Mucosa of rectum (tissue), 2 donors: Measurements from ENCODE around the gene TRIM62.

Source experiments
- H3K27ac ChIP-seq, 2 donors: one replicate each; pipeline ENCODE4 v1.7.0; 2013; ENCODE audit warnings: inconsistent platforms in 2 of 2, low read depth in 2 of 2, low read length in 2 of 2
- H3K27me3 ChIP-seq, 2 donors: one replicate each; pipeline ENCODE4 v1.7.0; 2013; ENCODE audit warnings: low read length in 2 of 2; ENCODE audit not compliant: control insufficient read depth in 2 of 2, insufficient read depth in 2 of 2
- H3K36me3 ChIP-seq, 2 donors: one replicate each; pipeline ENCODE4 v1.7.0; 2013; ENCODE audit warnings: low read length in 2 of 2; ENCODE audit not compliant: control insufficient read depth in 2 of 2, insufficient read depth in 2 of 2
- H3K4me1 ChIP-seq, 2 donors: one replicate each; pipeline ENCODE4 v1.7.0; 2013; ENCODE audit warnings: low read length in 2 of 2, mild to moderate bottlenecking in 1 of 2; ENCODE audit not compliant: control insufficient read depth in 2 of 2, insufficient read depth in 2 of 2
- H3K4me3 ChIP-seq, 2 donors: one replicate each; pipeline ENCODE4 v1.7.0; 2013; ENCODE audit warnings: low read length in 2 of 2
- H3K9ac ChIP-seq, 2 donors: one replicate each; pipeline ENCODE4 v1.7.0; 2013; ENCODE audit warnings: low read length in 2 of 2, low read depth in 1 of 2, mild to moderate bottlenecking in 1 of 2
- H3K9me3 ChIP-seq, 2 donors: one replicate each; pipeline ENCODE4 v1.7.0; 2013; ENCODE audit warnings: low read length in 2 of 2; ENCODE audit not compliant: control insufficient read depth in 2 of 2
- donor health status: healthy.
- donor health status: Normal muscosa, but diverticular disease.

TRIM62 gene

GRCh38 chr1:33149453-33150190 is 32.2 kb downstream of the TRIM62 start:
- Histone ChIP-seq H3K9ac (no peak overlapping the region), H3K36me3 (peaks cover 12 to 13% of the 10 kb centered on the region in 2 donors), H3K4me1 (no peaks in the 10 kb centered on the region), H3K27me3 (no peaks in the 10 kb centered on the region), H3K4me3 (no peak overlapping the region), H3K9me3 (no peaks in the 10 kb centered on the region), H3K27ac (no peak overlapping the region)

DNA sequence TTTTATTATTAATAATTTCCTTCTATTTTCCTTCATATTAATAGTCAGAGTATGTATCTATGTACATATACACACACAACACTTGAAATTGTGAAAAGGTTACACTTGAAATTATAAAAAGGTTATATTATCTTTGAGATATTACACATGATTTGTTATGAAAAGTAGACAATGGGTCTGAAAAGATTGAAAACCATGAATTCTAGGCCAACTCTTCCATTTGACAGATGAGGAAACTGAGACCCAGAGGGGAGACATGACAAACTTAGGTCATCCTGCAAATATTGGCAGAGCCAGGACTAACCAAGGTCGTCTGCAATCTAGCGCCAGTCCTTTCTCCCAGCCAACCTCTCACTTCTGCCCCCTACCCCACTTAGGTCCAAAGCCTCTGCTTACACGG is 33.2 kb downstream of the TRIM62 start:
- H3K9ac ChIP-seq = no peak overlapping the region
- H3K4me3 ChIP-seq = no peak overlapping the region
- no peaks in the 10 kb centered on the region for H3K9me3 ChIP-seq
- H3K27ac ChIP-seq = no peak overlapping the region
- H3K27me3 ChIP-seq = no peaks in the 10 kb centered on the region
- peaks cover 12 to 13% of the 10 kb centered on the region in 2 donors for H3K36me3 ChIP-seq
- no peaks in the 10 kb centered on the region for H3K4me1 ChIP-seq

DNA sequence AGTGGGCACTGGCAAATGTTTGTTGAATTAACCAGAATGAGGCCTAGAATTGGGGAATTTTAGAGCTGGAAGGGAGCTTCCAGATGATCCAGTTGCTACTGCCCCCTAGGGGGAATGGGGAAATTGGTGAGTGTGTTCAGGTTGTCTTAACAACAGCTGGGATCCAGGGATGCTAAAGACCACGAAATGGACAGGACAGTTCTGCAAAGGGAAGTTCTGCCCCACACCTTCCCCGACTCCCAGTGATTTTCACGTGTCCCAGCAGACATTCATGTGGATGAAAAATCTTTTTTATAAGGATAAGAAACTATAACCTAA is 33.9 kb downstream of the TRIM62 start:
- Histone ChIP-seq H3K36me3 (peaks cover 12 to 13% of the 10 kb centered on the region in 2 donors), H3K4me1 (no peaks in the 10 kb centered on the region), H3K9me3 (no peaks in the 10 kb centered on the region), H3K4me3 (no peak overlapping the region), H3K27ac (no peak overlapping the region), H3K9ac (no peak overlapping the region), H3K27me3 (no peaks in the 10 kb centered on the region)

DNA sequence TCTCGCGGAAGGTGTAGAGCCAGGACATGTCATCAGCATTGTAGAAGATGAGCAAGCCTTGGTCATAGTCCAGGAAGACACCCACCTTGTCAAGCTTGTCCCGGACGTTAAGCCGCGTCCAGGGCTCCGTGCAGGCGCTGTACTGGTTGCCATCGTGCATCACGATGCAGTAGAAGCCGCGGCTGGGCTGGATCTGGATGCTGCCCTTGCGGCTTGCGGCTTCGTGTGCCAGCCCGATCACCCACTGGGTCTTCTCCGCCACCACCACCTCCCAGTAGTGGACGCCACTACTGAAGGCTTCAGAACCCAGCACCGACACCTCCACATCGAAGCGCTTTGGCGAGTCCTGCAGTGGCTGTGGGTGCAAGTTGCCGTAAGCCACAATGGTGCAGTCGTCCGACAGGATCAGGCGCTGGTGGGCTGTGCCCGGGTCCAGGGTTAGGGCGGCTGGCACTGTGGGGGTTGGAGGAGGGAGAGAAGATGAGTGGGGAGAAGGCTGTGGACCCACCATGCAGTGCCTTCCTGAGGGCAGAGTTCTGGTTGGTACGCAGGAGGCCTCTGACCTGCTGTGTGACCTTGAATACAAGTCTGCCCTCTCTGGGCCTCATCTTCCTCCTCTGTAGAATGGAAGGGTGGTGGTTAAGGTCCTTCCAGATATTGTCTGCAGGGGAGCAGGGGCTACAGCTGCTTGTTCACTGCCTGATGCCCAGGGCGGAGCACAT is 34.4 kb downstream of the TRIM62 start:
- Histone ChIP-seq H3K9ac (no peak overlapping the region), H3K4me3 (no peak overlapping the region), H3K4me1 (no peaks in the 10 kb centered on the region), H3K9me3 (no peaks in the 10 kb centered on the region), H3K27ac (no peak overlapping the region), H3K27me3 (no peaks in the 10 kb centered on the region), H3K36me3 (peaks cover 12 to 13% of the 10 kb centered on the region in 2 donors)

GRCh38 chr1:33146003-33146402 is 35.8 kb downstream of the TRIM62 start:
- no peak overlapping the region for H3K27ac ChIP-seq

DNA sequence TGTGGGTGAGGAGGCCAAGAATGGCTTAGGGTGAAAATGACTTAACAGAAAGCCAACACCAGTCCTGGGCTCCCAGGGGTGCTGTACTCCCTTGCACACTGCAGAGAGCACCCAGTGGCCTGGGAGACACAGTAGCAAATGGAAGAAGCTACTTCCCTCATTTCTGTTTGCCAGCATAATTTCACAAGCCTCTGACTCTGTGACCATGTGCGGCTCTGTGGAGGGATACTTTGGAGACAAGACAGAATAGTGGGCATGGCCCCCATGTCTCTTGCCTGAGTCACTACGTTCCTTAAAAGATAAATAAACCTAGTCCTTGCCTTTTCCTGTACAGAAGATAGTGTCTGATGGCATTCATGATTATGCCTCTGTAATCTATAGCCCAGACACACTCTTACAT is 38.1 kb downstream of the TRIM62 start:
- Histone ChIP-seq H3K4me1 (no peaks in the 10 kb centered on the region), H3K9me3 (no peaks in the 10 kb centered on the region), H3K27me3 (no peaks in the 10 kb centered on the region), H3K4me3 (no peak overlapping the region), H3K36me3 (peaks cover 12 to 13% of the 10 kb centered on the region in 2 donors), H3K9ac (no peak overlapping the region), H3K27ac (no peak overlapping the region)

More at GRCh38 chr1:33146003-33146402, 35.8 kb downstream of the TRIM62 start:
- Histone ChIP-seq H3K4me3 (no peak overlapping the region), H3K9me3 (no peaks in the 10 kb centered on the region), H3K27me3 (no peaks in the 10 kb centered on the region), H3K4me1 (no peaks in the 10 kb centered on the region), H3K9ac (no peak overlapping the region), H3K36me3 (peaks cover 12 to 13% of the 10 kb centered on the region in 2 donors)

DNA sequence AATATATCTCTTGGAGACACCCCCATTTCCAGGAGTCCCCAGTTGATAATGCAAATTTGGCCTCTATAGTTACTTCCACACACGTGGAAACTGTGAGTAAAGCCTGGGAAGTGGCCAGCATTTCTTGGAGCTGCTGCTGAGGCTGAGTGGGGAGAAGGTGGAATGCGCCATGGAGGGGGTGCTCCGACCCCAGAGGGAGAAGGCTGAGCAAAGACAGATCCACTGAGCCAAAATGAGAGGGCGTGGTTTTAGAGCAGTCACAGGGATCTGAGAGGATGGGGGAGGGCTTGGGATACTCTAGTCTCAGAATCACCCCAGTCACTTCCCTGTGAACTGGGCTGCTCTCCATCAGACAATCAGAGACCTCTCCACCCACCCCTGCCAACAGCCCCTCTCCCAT is 38.7 kb downstream of the TRIM62 start:
- no peak overlapping the region for H3K27ac ChIP-seq
- H3K9ac ChIP-seq = no peak overlapping the region
- H3K27me3 ChIP-seq = no peaks in the 10 kb centered on the region
- H3K36me3 ChIP-seq = peaks cover 12 to 13% of the 10 kb centered on the region in 2 donors
- no peaks in the 10 kb centered on the region for H3K9me3 ChIP-seq
- no peak overlapping the region for H3K4me3 ChIP-seq
- no peaks in the 10 kb centered on the region for H3K4me1 ChIP-seq

DNA sequence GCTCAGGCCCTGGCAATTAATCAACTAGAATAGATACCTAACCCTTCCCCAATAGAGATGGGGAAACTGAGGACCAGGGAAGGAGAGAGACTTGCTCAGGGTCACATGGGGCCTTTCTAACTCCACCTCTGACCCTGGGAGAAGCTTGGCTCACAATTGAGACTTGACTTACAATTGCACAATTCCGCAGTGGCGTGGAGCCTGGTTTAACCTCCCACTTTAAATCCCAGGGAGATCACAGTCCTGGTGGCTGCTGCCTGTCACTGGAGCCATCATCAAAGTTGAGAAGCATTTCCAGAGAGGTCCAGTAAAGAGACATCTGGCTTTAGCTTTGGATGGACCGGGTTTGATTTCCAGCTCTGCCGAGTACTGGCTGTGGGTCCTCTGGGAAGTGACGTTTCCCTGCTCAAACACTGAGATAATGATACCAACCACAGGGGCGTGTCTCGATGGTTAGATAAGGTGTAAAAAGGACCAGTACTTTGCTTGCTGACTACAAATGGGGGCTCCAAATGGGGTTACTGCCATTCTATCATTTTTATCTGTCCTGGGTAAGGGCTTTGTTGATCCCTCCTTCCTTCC is 39.3 kb downstream of the TRIM62 start:
- Histone ChIP-seq H3K36me3 (peaks cover 10 to 13% of the 10 kb centered on the region in 2 donors), H3K9me3 (no peaks in the 10 kb centered on the region), H3K27ac (no peak overlapping the region), H3K4me3 (no peak overlapping the region), H3K9ac (no peak overlapping the region), H3K27me3 (no peaks in the 10 kb centered on the region), H3K4me1 (no peaks in the 10 kb centered on the region)

GRCh38 chr1:33141781-33142180 is 40.1 kb downstream of the TRIM62 start:
- Histone ChIP-seq H3K9me3 (no peaks in the 10 kb centered on the region), H3K27me3 (no peaks in the 10 kb centered on the region), H3K9ac (no peak overlapping the region), H3K4me1 (no peaks in the 10 kb centered on the region), H3K36me3 (peaks cover 3 to 6% of the 10 kb centered on the region in 2 donors), H3K4me3 (no peak overlapping the region), H3K27ac (no peak overlapping the region)

DNA sequence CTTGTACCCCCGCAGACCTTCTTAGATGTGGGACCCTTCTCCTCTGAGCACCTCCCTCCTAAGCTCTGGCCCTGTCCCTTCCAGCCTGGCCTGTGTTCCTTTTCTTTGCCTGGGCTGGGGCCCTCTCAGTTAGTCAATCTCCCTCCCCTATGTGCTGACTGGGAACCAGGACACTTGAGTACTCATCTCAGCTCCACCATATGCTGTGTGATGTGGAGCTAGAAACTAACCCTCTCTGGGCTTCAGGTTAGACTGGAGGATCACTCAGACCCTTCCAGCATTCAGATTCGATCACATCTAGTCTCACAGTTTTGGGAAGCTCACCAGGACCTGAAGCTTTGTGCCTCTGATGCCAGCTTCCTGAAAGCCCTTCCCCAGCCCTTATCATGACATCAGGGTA is 40.6 kb downstream of the TRIM62 start:
- H3K4me3 ChIP-seq = no peak overlapping the region
- H3K9ac ChIP-seq = no peak overlapping the region
- H3K9me3 ChIP-seq = no peaks in the 10 kb centered on the region
- no peak overlapping the region for H3K27ac ChIP-seq
- no peaks in the 10 kb centered on the region for H3K27me3 ChIP-seq
- no peaks in the 10 kb centered on the region for H3K4me1 ChIP-seq
- H3K36me3 ChIP-seq = peaks cover 0 to 3% of the 10 kb centered on the region in 2 donors
